Measurements from ENCODE around the gene CD83.

The CD83 gene

GRCh38 chr6:14089224-14089623 lies 28.3 kb upstream of the CD83 start:
- Histone ChIP-seq H3K27ac (replicated peaks) (no peak overlapping the region), H3K27me3 (ENCODE audit: insufficient read depth, poor library complexity, severe bottlenecking) (no peaks in the 10 kb centered on the region), H3K4me3 (replicated peaks; ENCODE audit: insufficient read depth, low read length) (no peak overlapping the region)
- DNase-seq (ENCODE audit: low read depth in 1 of 2, low spot score in 1 of 2), result no peak
- no peak for TF ChIP-seq CTCF (IDR thresholded peaks at IDR 0.05; ENCODE audit: insufficient read depth, low read length)
- TF ChIP-seq GABPA (IDR thresholded peaks at IDR 0.05; ENCODE audit: low read depth), result no peak
- TF ChIP-seq SPI1 (IDR thresholded peaks at IDR 0.05; ENCODE audit: borderline replicate concordance, low read depth), result no peak
- TF ChIP-seq POLR2AphosphoS5 (IDR thresholded peaks at IDR 0.05; ENCODE audit: low read depth), result no peak
- TF ChIP-seq REST (IDR thresholded peaks at IDR 0.05; ENCODE audit: insufficient replicate concordance, low read depth), result no peak

GRCh38 chr6:14091339-14091978 lies 26.1 kb upstream of the CD83 start:
- no peak overlapping the region for H3K27ac ChIP-seq (replicated peaks)
- no peak for DNase-seq (ENCODE audit: low read depth in 1 of 2, low spot score in 1 of 2)
- TF ChIP-seq GABPA (IDR thresholded peaks at IDR 0.05; ENCODE audit: low read depth) (no peak), REST (IDR thresholded peaks at IDR 0.05; ENCODE audit: insufficient replicate concordance, low read depth) (no peak), POLR2AphosphoS5 (IDR thresholded peaks at IDR 0.05; ENCODE audit: low read depth) (no peak), CTCF (IDR thresholded peaks at IDR 0.05; ENCODE audit: insufficient read depth, low read length) (no peak), SPI1 (IDR thresholded peaks at IDR 0.05; ENCODE audit: borderline replicate concordance, low read depth) (no peak)
- H3K4me3 ChIP-seq (replicated peaks; ENCODE audit: insufficient read depth, low read length), result no peak overlapping the region
- no peaks in the 10 kb centered on the region for H3K27me3 ChIP-seq (ENCODE audit: insufficient read depth, poor library complexity, severe bottlenecking)

- Histone ChIP-seq H3K27me3 (ENCODE audit: insufficient read depth, poor library complexity, severe bottlenecking) (no peaks in the 10 kb centered on the region), H3K4me3 (replicated peaks; ENCODE audit: insufficient read depth, low read length) (no peak overlapping the region), H3K27ac (replicated peaks) (no peak overlapping the region)
- TF ChIP-seq CTCF (IDR thresholded peaks at IDR 0.05; ENCODE audit: insufficient read depth, low read length) (no peak), SPI1 (IDR thresholded peaks at IDR 0.05; ENCODE audit: borderline replicate concordance, low read depth) (no peak)
- DNase-seq (ENCODE audit: low read depth in 1 of 2, low spot score in 1 of 2), result no peak
Observed at GRCh38 chr6:14092316-14092715, 25.3 kb upstream of the CD83 start.
